ENCODE measurements around the gene SLC16A3.

The SLC16A3 gene

DNA sequence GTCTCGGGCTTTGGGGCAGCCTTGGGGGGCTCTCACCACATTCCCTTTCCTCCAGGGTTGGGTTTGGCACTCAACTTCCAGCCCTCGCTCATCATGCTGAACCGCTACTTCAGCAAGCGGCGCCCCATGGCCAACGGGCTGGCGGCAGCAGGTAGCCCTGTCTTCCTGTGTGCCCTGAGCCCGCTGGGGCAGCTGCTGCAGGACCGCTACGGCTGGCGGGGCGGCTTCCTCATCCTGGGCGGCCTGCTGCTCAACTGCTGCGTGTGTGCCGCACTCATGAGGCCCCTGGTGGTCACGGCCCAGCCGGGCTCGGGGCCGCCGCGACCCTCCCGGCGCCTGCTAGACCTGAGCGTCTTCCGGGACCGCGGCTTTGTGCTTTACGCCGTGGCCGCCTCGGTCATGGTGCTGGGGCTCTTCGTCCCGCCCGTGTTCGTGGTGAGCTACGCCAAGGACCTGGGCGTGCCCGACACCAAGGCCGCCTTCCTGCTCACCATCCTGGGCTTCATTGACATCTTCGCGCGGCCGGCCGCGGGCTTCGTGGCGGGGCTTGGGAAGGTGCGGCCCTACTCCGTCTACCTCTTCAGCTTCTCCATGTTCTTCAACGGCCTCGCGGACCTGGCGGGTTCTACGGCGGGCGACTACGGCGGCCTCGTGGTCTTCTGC is 8.4 kb downstream of the SLC16A3 start:
- no peak for DNase-seq

GRCh38 chr17:82237746-82238471 is 9.1 kb downstream of the SLC16A3 start:
- no peak for DNase-seq

GRCh38 chr17:82238472-82239201 is 9.8 kb downstream of the SLC16A3 start:
- DNase-seq: no peak

DNA sequence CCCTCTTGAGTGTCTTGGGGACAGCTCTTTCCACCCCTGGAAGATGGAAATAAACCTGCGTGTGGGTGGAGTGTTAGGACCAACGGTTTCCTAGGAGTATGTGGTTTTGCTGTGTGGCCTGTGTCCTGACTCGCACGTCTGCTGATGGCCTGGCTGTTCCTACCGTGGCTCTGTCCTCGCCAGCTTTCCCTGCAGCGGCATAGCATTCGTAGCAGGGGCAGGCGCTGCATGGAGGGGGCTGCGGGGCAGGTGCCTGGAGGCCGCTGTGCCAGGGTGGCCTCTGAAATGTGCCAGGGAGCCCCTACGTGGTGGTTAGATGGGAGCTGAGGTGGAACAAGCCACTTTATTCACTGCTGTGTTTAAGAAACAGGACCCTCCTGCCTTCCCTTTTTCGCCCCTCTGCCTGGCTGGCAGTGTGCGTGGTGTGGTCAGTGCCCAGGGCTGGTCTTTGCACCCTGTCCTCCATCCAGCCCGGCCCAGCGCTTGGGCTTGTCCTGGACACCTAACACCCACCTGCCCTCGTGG is 10.6 kb downstream of the SLC16A3 start:
- DNase-seq: no peak

DNA sequence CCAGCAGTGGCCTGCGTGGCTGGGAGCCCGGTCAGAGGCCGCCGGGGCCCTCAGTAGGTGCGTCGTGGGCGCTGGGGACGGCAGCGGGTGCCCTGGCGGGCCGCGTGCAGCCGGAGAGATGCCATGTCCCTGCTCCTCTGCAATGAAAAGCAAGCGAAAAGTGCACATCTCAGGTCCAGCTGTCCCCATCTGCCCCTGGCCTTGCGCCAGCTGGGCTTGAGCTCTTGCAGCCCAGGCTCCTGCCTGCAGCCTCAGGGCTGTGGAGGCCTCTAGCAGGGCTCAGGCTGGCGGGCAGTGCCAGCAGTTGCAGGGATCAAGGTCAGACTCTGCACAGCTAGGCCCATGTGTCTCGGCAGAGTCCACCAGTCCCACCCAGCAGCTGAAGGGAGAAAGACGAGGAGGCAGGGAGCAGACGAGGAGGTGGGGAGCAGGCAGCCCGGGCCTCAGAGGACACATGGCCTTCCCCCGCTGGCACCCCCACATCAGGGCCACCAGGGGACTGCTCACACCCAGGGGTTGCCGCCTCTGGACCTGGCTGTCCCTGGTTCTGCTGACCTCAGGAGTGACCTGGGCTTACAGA is 11.2 kb downstream of the SLC16A3 start:
- no peak for DNase-seq

DNA sequence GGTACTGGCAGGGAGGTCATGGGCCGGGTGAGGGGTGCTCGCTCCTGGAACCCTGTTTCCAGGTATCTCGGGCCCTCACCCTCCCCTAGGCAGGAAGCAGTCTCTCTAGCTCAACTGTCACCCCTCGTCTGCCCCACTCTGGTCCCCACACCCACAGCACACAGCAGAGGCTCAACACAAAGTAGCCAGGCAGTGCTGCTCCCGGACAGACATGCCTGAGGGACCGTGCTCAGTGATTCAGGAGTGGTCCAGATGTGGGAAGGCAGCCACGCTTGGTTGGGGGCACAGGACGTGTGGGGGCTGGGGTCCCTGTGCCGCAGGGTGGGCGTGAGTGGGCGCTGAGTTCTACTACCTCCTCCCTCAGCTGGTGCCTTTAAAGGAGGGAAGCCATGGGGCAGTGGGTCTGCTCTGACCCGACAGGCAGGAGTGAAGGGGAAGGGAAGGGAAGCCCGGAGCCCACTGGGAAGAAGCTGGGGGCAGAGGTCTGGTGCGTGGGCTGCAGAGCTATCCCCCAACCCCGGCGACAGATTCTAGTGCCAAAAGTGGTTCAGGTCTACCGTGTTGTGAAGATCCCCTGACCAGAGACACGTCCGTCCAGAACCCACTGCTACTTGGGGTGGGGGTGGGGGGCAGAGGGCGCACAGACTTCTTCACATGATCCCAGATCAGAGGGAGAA is 11.8 kb downstream of the SLC16A3 start:
- DNase-seq: no peak

DNA sequence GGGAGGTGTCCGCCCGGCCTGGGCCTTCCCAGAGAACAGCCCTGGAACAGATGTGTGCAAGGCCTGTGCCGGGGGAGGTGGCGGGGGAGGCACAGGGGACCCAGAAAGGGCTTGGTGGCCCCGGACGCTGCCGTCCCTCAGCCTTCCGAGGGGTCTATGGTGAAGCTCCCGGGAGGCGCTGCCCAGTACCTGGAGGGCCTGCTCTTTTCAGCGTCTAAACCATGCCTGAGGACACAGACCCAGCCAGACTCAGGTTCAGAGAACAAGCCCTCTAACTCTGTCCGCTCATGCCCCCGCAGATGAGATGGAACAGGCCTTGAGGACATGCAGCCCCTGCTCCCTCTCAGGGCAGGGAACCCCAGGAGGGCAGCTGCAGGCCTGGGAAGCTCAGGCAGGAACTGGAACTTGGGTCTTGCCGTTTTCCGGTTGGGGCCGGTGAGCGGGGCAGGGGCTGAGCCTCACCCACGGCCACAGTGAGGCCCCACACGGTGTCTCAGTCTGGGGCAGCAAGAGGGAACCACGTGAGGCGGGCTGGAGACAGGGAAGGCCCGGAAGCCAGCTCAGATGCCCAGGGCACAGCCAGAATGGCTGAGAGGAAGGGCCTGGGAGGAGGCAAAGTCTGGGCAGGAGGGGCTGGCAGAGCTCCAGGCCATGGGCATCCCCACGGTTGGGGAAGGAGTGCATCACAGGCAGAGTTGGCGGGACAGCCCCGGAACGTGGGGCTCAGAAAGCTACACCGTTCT is 12.5 kb downstream of the SLC16A3 start:
- no peak for DNase-seq

DNA sequence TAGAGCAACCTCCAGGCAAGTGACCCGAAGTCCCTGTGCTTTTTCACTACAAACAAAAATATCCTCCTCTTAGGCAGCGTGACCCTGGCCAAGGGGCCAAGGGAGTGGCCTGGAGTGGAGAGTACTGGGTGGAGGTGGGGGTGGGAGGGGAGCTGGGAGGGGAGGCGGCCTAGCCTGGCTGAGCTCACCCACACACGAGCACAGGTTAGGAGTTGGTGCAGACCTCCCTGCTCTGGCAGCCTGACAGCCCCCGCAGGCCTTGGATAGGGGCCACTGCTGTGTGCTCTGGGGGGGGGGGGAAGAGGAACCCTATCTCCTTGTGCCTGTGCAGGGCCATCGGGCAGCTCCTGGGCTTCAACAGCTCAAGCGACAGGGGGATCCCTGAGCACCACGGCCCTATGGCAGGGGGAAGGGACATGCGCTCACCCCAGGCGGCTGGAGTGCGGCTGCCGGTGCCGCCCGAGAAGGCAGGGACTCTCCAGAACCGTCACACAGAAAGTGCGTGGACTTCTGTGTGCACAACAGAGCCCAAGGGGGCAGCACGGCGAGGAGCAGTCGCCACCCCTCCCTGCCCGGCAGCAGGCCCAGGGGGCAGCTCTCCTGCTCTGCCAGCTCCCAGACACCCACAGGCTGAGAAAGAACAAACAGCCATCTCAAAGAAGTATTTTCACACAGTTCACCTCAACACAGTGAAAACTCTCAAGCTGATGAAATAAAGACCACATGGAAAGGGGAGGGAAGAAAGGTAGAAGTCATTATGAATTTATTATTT is 13.3 kb downstream of the SLC16A3 start:
- DNase-seq: no peak

DNA sequence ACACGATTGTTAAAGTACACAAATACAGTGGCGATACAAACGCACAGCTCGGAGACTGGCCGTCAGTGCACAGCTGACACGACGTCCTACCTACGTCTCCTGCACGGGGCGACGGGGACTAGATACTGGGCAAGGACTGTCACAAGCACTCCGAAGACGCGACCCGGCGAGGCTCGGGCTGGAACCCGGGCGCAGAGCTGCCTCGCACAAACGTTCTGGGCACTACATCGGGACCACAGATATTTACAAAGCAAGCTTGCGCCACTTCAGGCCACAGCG is 13.8 kb downstream of the SLC16A3 start:
- no peak for DNase-seq

- no peak for DNase-seq
Measured at GRCh38 chr17:82242977-82243647, 14.3 kb downstream of the SLC16A3 start.

DNA sequence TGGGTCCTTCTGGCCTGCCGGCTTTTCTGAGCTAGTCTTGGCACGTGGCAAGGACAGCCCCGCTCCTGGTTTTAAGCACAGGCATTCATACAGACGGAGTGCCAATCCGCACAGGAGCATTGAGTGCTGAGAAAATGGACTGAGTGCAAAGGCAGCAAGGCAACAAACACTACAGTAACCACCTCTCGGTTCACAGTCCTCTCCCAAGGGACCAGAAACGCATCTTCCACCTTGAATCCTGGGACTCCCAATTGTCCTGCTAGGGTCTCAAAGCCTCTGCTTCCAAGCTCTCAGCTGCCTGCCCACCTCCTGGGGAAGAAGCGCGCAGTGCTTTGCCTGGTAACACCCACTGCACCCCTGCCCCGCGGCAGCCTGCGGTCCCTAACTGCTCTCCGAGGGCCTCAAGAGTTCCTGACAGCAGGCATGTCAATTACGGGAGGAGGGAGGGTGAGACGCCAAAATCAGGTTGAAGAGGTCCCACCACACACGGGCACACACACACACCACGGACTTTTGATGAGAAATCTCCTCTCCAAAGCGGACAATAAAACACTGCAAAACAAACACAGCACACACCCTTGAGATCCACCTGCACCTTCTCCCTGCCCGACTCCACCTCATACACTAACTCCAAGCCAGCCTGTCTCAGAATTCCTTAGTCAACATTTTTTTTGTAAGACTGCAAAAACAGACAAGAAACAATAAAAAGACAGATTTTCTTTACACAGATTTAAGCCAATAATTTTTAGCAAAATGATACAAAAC is 15.0 kb downstream of the SLC16A3 start:
- DNase-seq: no peak

- no peak for DNase-seq
Measured at GRCh38 chr17:82244413-82245133, 15.7 kb downstream of the SLC16A3 start.

DNA sequence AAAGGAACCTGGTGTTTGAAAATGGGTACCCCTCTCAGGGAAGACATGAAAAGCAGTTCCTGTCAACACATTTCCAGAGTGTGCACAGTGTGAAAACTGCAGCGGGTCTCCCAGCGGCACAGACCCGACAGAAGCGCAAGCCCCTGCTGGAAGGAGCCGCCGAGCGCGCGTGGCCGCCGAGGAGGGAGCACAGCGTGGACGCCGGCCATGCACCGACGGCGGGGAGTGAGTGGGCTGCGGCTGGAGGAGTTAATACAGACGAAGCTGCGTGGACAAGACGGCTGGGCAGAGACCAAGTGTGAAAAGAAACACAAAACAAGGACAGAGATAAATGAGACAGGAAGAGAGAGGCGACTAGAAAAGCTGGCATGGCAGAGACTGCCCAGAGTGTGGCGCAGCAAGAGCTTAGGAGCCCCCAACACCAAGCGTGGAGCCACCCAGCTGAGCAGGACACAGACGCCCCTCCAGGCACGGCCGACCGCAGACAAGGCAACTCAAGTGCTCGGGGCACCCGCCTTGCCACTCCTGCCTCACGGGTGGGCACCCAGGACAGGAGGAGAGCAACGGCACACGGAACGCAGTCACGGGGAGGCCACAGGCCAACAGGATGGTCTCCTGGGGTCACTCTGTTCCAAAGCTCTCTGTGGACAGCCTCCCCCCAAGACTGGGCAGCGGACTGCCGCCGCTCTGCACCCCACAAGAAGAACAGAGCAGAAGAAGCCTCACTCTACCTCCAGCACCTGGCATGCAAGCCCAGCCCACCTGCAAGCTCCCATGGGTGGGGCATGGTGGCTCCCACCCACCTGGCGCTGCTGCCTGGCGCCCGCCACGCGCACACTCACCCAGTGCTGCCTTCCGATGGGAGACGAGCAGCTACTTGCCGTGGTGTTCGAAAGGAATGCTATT is 16.5 kb downstream of the SLC16A3 start:
- DNase-seq: no peak

DNA sequence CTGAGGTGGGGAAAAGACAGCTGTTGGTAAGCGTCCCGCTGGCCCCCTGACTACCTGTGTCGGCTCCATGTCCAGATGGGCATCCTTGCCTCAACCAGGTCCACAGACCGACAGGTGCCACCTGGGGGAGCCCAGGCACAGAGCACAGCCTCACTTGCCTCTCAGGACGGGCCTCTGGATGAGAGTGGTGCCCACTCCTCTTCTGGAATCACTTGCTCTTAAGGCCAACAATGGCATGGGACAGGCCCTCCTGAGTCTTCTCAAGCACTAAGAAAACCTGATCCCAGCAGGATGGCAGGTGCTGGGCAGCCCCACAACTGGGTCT is 17.2 kb downstream of the SLC16A3 start:
- no peak for DNase-seq

GRCh38 chr17:82246365-82247181 is 17.7 kb downstream of the SLC16A3 start:
- no peak for DNase-seq

GRCh38 chr17:82247182-82247823 is 18.5 kb downstream of the SLC16A3 start:
- DNase-seq: no peak

Data from retina (tissue), 1 donor.